DMS53 (cell line): Measurements from ENCODE around the gene NAT8L.

Experiments used
- DNase-seq: peaks from one replicate; lab custom pipeline; 2025; lab: John Stamatoyannopoulos, UW

NAT8L gene

DNA sequence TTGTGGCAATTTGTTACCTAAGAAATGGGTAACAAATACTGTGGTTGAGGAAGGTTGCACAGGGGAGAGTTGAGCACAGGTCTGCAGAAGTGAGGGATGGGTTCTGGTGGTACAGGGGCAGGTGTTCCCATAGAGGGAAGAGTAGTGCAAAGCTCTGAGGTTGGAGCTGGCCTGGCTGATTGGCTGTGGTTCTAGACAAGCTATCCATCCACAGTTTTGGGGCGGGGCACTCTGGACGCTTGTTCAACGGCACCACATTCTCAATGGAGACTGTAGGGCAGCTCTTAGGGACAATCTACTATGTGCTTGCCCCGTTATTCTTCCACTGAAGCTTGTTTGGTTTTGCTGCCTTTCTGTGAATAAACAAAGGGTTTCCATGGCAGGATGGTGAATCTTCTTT, 35.4 kb downstream of the NAT8L start:
- no peak for DNase-seq

DNA sequence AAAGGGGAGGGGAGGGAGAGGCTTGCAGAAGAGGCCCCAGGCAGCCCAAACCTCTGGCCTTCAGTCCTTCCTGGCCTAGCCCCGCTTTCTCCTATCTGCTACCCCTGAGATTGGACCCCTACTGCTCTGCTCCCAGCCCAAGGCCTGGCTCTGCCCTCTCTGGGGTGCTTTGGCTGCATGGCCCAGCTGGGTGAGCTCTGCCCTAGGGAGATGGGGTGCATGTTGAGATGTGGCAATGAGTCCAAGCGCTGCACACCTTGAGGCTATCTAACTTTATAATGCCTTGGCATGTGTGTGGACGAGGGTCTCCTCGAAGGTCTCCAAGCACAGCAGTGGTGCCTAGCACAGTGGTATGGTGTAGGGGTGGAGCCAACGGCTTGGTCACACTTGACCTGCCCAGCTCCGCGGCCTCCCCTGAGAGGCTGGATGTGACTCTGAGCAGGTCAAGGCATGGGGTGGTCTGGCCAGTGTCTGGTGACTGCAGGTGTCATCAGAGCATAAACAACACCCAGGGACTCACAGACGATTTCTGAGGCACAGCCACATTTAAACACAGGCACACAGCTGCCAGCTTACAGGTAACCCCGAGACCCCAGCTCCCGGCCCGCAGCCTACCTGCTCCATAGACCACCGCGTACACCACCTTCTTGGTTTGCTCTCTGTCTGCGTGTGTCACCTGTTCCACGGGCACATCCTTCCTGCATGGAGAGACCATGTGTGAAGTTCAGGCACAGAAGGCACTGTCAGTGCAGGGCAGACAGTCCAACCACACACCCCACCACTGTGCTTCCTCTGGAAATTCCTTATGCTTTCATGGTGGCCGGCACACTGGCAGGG, 36.3 kb downstream of the NAT8L start:
- DNase-seq, result no peak

- DNase-seq, result no peak
Observed at GRCh38 chr4:2096073-2096609, 37.0 kb downstream of the NAT8L start.

- DNase-seq, result no peak
Observed at GRCh38 chr4:2101346-2102044, 42.4 kb downstream of the NAT8L start.

GRCh38 chr4:2102045-2102883, 43.1 kb downstream of the NAT8L start:
- DNase-seq, result no peak

DNA sequence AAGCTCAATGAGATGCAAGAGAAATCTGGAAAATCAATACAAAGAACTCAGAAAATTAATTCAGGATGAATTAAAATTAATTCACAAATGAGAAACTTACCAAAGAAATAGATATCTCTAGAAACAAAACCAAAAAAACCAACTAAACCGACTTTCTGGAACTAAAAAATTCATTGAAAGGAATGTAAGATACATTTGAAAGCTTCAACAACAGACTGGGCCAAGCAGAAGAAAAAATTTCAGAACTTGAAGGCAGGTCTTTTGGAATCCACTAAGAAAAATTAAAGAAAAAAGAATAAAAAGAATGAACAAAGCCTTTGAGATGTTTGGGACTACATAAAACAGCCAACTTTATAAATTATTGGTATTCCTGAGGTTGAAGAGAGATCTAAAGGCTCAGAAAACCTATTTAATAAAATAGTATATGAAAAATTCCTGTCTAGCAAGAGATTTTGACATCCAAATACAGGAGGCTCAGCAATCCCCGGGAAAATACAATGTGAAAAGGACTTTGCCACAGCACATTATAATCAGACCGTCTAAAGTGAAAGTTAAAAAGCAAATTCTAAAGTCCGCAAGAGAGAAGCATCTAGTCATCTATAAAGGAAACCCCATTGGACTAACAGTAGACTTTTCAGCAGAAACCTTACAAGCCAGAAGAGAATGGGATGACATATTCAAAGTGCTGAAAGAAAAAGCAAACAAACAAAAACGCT, 44.2 kb downstream of the NAT8L start:
- DNase-seq, result no peak

- DNase-seq, result no peak
Observed at GRCh38 chr4:2103843-2104547, 44.9 kb downstream of the NAT8L start.

GRCh38 chr4:2104556-2105345, 45.6 kb downstream of the NAT8L start:
- DNase-seq, result no peak

- no peak for DNase-seq
Observed at GRCh38 chr4:2105559-2105958, 46.4 kb downstream of the NAT8L start.

DNA sequence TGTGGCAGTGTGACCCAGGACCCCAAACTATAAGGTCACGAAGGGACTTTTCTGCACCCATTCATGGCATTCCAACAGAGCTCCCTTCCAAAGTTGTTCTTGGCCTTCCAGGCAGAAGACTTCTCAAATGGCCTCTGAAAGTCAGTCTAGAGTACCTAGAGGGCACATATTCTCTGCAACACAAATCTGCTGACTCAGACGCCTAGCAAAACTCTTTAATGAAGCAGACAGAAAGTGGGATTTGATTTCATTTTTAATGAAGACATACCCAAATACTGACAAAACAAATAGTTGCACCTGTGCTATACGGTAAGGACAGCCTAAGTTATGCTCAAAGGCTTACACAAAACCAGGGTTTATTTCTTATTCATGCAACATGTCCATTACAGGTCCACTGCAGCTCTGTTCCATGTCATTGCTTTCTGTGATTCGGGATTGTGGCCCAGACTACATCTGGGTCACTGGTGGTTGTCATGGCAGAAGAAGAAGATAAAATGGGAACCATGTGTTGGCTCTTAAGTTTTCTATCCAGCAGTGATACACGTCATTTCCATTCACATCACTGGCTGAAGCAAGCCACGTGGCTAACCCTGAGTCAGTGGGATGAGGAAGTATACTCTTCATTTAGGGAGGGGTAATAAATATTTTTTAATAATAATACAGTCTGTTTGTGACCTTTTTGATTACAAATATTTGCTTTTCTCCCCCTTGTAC, 57.7 kb downstream of the NAT8L start:
- no peak for DNase-seq
